SK-N-SH (cell line): ENCODE results near the gene TNS4.

Experiments
- CTCF ChIP-seq: fragments of 200-600 bp; sonication (generic); IDR thresholded peaks from 2 replicates; pipeline ENCODE4 v1.6.1; 2017; ENCODE audit warnings: antibody characterized with exemption, mild to moderate bottlenecking, moderate library complexity
- EP300 ChIP-seq, 2 experiments: IDR thresholded peaks; 2 replicates each; pipeline versions ENCODE4 v1.4.0 to v1.6.1; 2012; ENCODE audit warnings: borderline replicate concordance in 1 of 2, low read depth in 1 of 2, low read length in 1 of 2
- FOXJ3 ChIP-seq: sonication (generic); formaldehyde crosslinking; IDR thresholded peaks from 2 replicates; pipeline ENCODE4 v1.5.1; 2020; ENCODE audit warnings: mild to moderate bottlenecking, missing genetic modification reagents
- NFIC ChIP-seq: IDR thresholded peaks from 2 replicates; pipeline ENCODE4 v1.4.0; 2012; ENCODE audit warnings: borderline replicate concordance
- SIN3A ChIP-seq: IDR thresholded peaks from 2 replicates; pipeline ENCODE4 v1.6.1; 2012; ENCODE audit warnings: low read depth, mild to moderate bottlenecking, low read length, moderate library complexity, borderline replicate concordance
- SMC3 ChIP-seq: IDR thresholded peaks from 2 replicates; pipeline ENCODE4 v1.6.1; 2012; ENCODE audit warnings: low read depth, low read length, improper control_type of control experiment
- TEAD4 ChIP-seq: IDR thresholded peaks from 2 replicates; pipeline ENCODE4 v1.4.0; 2012; ENCODE audit warnings: mild to moderate bottlenecking, borderline replicate concordance; ENCODE audit not compliant: insufficient read depth
- YY1 ChIP-seq: IDR thresholded peaks from 2 replicates; pipeline ENCODE4 v1.4.0; 2012; ENCODE audit warnings: low read depth, mild to moderate bottlenecking

GRCh38 chr17:40469805-40470675, 31.4 kb downstream of the TNS4 start:
- TF ChIP-seq CTCF (no peak), NFIC (no peak), EP300 (IDR thresholded peaks at IDR 0.05; ENCODE audit: borderline replicate concordance in 1 of 2, low read depth in 1 of 2, low read length in 1 of 2) (no peak), SMC3 (no peak), FOXJ3 (no peak), SIN3A (no peak), TEAD4 (no peak), YY1 (no peak)
